Breast epithelium (tissue), 4 donors: ENCODE results near the gene KRTAP5-7. TPM values are rescaled to one million over a fixed set of nuclear protein-coding genes. Genes with fewer than 3 reads are reported as not detected.

ENCODE experiments used
- DNase-seq, 2 donors: peaks; one replicate each; pipeline ENCODE4 v3.0.0-alpha.2; 2019; ENCODE audit warnings: low spot score in 2 of 2
- H3K27ac ChIP-seq, 2 donors: fragments of 200-600 bp; sonication (generic) in 1 of 2; one replicate each; pipeline ENCODE4 v1.5.1; 2016 to 2019; ENCODE audit warnings: mild to moderate bottlenecking in 1 of 2
- H3K27me3 ChIP-seq, 2 donors: fragments of 200-600 bp; sonication (generic) in 1 of 2; one replicate each; pipeline versions ENCODE4 v1.5.1 to v1.6.0; 2017 to 2019; ENCODE audit warnings: control low read depth in 1 of 2, mild to moderate bottlenecking in 1 of 2
- H3K36me3 ChIP-seq: fragments of 200-600 bp; one replicate; pipeline ENCODE4 v1.5.1; 2019
- H3K4me1 ChIP-seq, 2 donors: fragments of 200-600 bp; sonication (generic); one replicate each; pipeline ENCODE4 v1.5.1; 2016 to 2019; ENCODE audit warnings: control low read depth in 1 of 2
- H3K4me3 ChIP-seq, 3 donors: fragments of 200-600 bp; sonication (generic); 1 replicate in 2 of 3; 2 replicates in 1 of 3; pipeline ENCODE4 v1.5.1; 2016 to 2019; ENCODE audit warnings: mild to moderate bottlenecking in 3 of 3, moderate library complexity in 2 of 3
- H3K9me3 ChIP-seq, 2 donors: fragments of 200-600 bp; sonication (generic) in 1 of 2; one replicate each; pipeline ENCODE4 v1.5.1; 2016 to 2019; ENCODE audit warnings: control low read depth in 1 of 2
- CTCF ChIP-seq, 3 donors: fragments of 450-650 bp; IDR thresholded peaks; one replicate each; pipeline ENCODE4 v1.5.1; 2016 to 2017; ENCODE audit warnings: antibody characterized with exemption in 3 of 3, mild to moderate bottlenecking in 3 of 3, moderate library complexity in 3 of 3
- POLR2A ChIP-seq: fragments of 450-650 bp; IDR thresholded peaks from one replicate; pipeline ENCODE4 v1.6.1; 2016; ENCODE audit warnings: antibody characterized with exemption, mild to moderate bottlenecking, moderate library complexity
- POLR2AphosphoS5 ChIP-seq, 3 donors: sonication (generic); formaldehyde crosslinking; IDR thresholded peaks; one replicate each; pipeline ENCODE4 v1.6.1; 2017; ENCODE audit warnings: antibody characterized with exemption in 3 of 3
- intact Hi-C: fragments of 100-400 bp; cut with DNase I; formaldehyde crosslinking; loops from one replicate; pipeline ENCODE4 v1.15.1; 2023; ENCODE audit warnings: low total_unique reads
- total RNA-seq, 3 donors: library from RNA; depleted of rRNA; stranded (reverse); fragments of >200 nt; gene quantifications; one replicate each; pipeline ENCODE4 v1.1.0, GENCODE V29; 2016

Gene KRTAP5-7
- total RNA-seq, 3 donors from 2014 or later, result 0.16 TPM; not detected in 2

GRCh38 chr11:71542879-71543777 is 16.1 kb downstream of the KRTAP5-7 start:
- TF ChIP-seq POLR2AphosphoS5 (IDR thresholded peaks at IDR 0.05), result no peak
- no peak for TF ChIP-seq POLR2A
- TF ChIP-seq CTCF (IDR thresholded peaks at IDR 0.05), result no peak
- intact Hi-C loops, result no loop called here
- H3K27me3 ChIP-seq, result no peaks in the 10 kb centered on the region
- no peak overlapping the region for H3K27ac ChIP-seq
- H3K4me1 ChIP-seq, result no peaks in the 10 kb centered on the region
- H3K4me3 ChIP-seq, result no peak overlapping the region
- DNase-seq, result no peak
- H3K36me3 ChIP-seq, result no peaks in the 10 kb centered on the region
- H3K9me3 ChIP-seq, result peaks cover 0 to 4% of the 10 kb centered on the region in 2 donors

- TF ChIP-seq CTCF (IDR thresholded peaks at IDR 0.05), result no peak
- no peak for TF ChIP-seq POLR2A
- TF ChIP-seq POLR2AphosphoS5 (IDR thresholded peaks at IDR 0.05), result no peak
- Histone ChIP-seq H3K27me3 (no peaks in the 10 kb centered on the region), H3K4me3 (no peak overlapping the region), H3K27ac (no peak overlapping the region), H3K9me3 (peaks cover 0 to 4% of the 10 kb centered on the region in 2 donors), H3K4me1 (no peaks in the 10 kb centered on the region), H3K36me3 (no peaks in the 10 kb centered on the region)
- no peak for DNase-seq
- intact Hi-C loops, result no loop called here
These were observed 16.8 kb downstream of the KRTAP5-7 start for GRCh38 chr11:71543866-71544265.

GRCh38 chr11:71544525-71545214 is 17.6 kb downstream of the KRTAP5-7 start:
- TF ChIP-seq CTCF (IDR thresholded peaks at IDR 0.05) (no peak), POLR2A (no peak), POLR2AphosphoS5 (IDR thresholded peaks at IDR 0.05) (no peak)
- no peak overlapping the region for H3K4me3 ChIP-seq
- no peaks in the 10 kb centered on the region for H3K27me3 ChIP-seq
- H3K36me3 ChIP-seq, result no peaks in the 10 kb centered on the region
- no peak for DNase-seq
- peaks cover 0 to 4% of the 10 kb centered on the region in 2 donors for H3K9me3 ChIP-seq
- intact Hi-C loops, result no loop called here
- no peaks in the 10 kb centered on the region for H3K4me1 ChIP-seq
- H3K27ac ChIP-seq, result no peak overlapping the region

GRCh38 chr11:71545405-71545966 is 18.4 kb downstream of the KRTAP5-7 start:
- intact Hi-C loops, result no loop called here
- no peaks in the 10 kb centered on the region for H3K4me1 ChIP-seq
- no peaks in the 10 kb centered on the region for H3K36me3 ChIP-seq
- no peak for TF ChIP-seq POLR2A
- TF ChIP-seq POLR2AphosphoS5 (IDR thresholded peaks at IDR 0.05), result no peak
- TF ChIP-seq CTCF (IDR thresholded peaks at IDR 0.05), result no peak
- no peak overlapping the region for H3K27ac ChIP-seq
- H3K4me3 ChIP-seq, result no peak overlapping the region
- H3K9me3 ChIP-seq, result peaks cover 0 to 4% of the 10 kb centered on the region in 2 donors
- no peaks in the 10 kb centered on the region for H3K27me3 ChIP-seq
- no peak for DNase-seq

GRCh38 chr11:71548120-71548519 is 21.1 kb downstream of the KRTAP5-7 start, which contains the start of gene KRTAP5-9:
Gene KRTAP5-9 (plus strand): TSS chr11:71548420. CDS start chr11:71548658, 238 bp downstream.
- no peak for DNase-seq
- Histone ChIP-seq H3K36me3 (no peaks in the 10 kb centered on the region), H3K4me3 (no peak within 1 kb of the TSS), H3K4me1 (no peaks in the 10 kb centered on the region), H3K27ac (no peak within 1 kb of the TSS), H3K9me3 (peaks cover 0 to 4% of the 10 kb centered on the region in 2 donors), H3K27me3 (no peaks in the 10 kb centered on the region)
- intact Hi-C loops, result no loop called here
- TF ChIP-seq POLR2AphosphoS5 (IDR thresholded peaks at IDR 0.05) (no peak), CTCF (IDR thresholded peaks at IDR 0.05) (no peak), POLR2A (no peak)
